ENCODE measurements around the gene AARS2. TPM values are rescaled to one million over a fixed set of nuclear protein-coding genes. Genes with fewer than 3 reads are reported as not detected.

Gene AARS2
- total RNA-seq, 1 experiment from 2014 or later, result 20.8 TPM

DNA sequence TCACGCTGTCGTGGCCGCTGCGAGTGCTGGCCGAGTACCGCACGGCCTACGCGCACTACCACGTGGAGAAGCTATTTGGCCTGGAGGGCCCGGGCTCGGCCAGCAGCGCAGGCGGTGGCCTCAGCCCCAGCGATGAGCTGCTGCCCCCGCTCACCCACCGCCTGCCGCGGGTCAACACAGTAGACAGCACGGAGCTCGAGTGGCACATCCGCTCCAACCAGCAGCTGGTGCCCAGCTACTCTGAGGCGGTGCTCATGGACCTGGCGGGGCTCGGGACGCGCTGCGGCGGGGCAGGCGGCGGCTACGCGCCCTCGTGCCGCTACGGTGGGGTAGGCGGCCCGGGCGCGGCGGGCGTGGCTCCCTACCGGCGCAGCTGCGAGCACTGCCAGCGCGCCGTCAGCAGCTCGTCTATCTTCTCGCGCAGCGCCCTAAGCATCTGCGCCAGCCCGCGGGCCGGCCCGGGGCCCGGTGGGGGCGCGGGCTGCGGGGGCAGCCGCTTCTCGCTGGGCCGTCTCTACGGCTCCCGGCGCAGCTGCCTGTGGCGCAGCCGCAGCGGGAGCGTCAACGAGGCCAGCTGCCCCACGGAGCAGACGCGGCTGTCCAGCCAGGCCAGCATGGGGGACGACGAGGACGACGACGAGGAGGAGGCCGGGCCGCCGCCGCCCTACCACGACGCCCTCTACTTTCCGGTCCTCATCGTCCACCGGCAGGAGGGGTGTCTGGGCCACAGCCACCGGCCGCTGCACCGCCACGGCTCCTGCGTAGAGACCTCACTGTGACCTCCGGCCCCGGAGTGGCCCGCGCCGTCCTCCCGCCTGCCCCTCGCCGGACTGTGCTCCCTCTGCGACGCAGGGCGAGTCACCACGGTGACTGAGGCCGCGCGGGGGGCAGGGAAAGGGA is 37.1 kb downstream of the AARS2 start:
- no peak for DNase-seq (ENCODE audit: low spot score)

- no peak for DNase-seq (ENCODE audit: low spot score)
Measured at GRCh38 chr6:44275271-44275748, 37.8 kb downstream of the AARS2 start.

DNA sequence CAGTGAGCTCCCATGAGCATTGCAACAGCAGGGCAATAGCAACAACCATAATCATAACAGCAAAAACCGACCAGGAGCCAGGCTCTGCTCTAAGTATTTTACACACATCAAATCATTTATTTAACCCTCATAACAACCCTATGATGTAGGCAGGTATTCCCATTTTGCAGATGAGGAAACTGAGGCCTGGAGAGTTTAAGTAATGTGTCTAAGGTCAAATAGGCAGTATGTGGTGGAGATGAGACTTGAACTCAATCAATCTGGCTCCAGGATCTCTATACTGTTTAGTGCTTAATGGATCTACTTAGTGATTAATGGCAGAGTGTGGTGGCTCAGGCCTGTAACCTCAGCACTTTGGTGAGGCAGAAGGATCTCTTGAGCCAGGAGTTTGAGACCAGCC is 39.5 kb downstream of the AARS2 start:
- DNase-seq (ENCODE audit: low spot score), result no peak

GRCh38 chr6:44272999-44273566 is 40.1 kb downstream of the AARS2 start:
- DNase-seq (ENCODE audit: low spot score), result no peak

- DNase-seq (ENCODE audit: low spot score), result no peak
Measured at GRCh38 chr6:44272529-44272928, 40.6 kb downstream of the AARS2 start.

- no peak for DNase-seq (ENCODE audit: low spot score)
Measured at GRCh38 chr6:44271914-44272313, 41.2 kb downstream of the AARS2 start.

GRCh38 chr6:44271406-44271723 is 41.8 kb downstream of the AARS2 start:
- no peak for DNase-seq (ENCODE audit: low spot score)

GRCh38 chr6:44270526-44271405 is 42.4 kb downstream of the AARS2 start:
- DNase-seq (ENCODE audit: low spot score), result no peak

GRCh38 chr6:44269921-44270525 is 43.1 kb downstream of the AARS2 start, which contains the start of gene TMEM151B:
Gene TMEM151B, plus strand, starts transcription at chr6:44270450. Its CDS starts 293 bp downstream, at chr6:44270743.
- no peak for DNase-seq (ENCODE audit: low spot score)

- no peak for DNase-seq (ENCODE audit: low spot score)
Measured at GRCh38 chr6:44269178-44269920, 43.8 kb downstream of the AARS2 start.

DNA sequence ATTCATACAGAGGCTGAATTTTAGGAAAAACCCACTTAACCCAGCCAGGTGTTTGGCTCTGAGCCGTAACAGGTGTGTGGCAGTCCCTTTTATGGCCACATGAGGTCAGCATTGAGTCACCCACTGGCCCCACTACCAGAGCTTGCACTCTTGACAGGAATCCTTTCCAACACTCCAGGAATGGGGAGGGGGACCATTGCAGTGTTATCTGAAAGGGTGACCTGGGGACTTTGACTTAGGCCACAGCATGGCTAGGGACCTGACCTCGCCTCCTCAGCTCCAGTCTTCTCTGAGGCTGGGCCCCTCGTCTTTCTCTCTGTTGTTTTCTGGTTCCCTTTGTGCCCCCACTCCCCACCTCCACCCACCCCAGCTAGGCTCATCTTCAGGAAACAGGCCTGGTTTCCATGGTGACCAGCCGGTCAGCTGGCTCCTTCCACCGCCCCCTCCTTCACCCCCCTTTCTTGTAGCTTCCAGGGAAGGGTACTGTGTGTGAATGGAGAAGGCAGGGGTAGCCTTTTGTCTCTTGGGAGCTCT is 45.0 kb downstream of the AARS2 start:
- peak; percentile 66 for DNase-seq (ENCODE audit: low spot score)

GRCh38 chr6:44267252-44267651 is 45.9 kb downstream of the AARS2 start:
- no peak for DNase-seq (ENCODE audit: low spot score)

- no peak for DNase-seq (ENCODE audit: low spot score)
Measured at GRCh38 chr6:44266347-44266746, 46.8 kb downstream of the AARS2 start.

- no peak for DNase-seq (ENCODE audit: low spot score)
Measured at GRCh38 chr6:44265722-44266233, 47.4 kb downstream of the AARS2 start.

- DNase-seq (ENCODE audit: low spot score), result peak; percentile 95
Measured at GRCh38 chr6:44265007-44265721, 48.0 kb downstream of the AARS2 start, which contains the start of gene NFKBIE. Gene NFKBIE, minus strand, starts transcription at chr6:44265551. Its CDS starts 205 bp downstream, at chr6:44265346.

- peak; percentile 37 for DNase-seq (ENCODE audit: low spot score)
Measured at GRCh38 chr6:44264154-44265006, 48.8 kb downstream of the AARS2 start.

- DNase-seq (ENCODE audit: low spot score), result peak; percentile 84
Measured at GRCh38 chr6:44263354-44264100, 49.6 kb downstream of the AARS2 start.

Measured in A172 (cell line).